H1 (cell line): ENCODE measurements around the gene HS3ST6. TPM values are rescaled to one million over a fixed set of nuclear protein-coding genes. Genes with fewer than 3 reads are reported as not detected.

Experiments used
- CTCF ChIA-PET: fragments of 300-600 bp; sonication (Branson Sonifier 250); formaldehyde crosslinking; loops from one replicate; lab custom pipeline; 2021; ENCODE audit not compliant: partially characterized antibody; lab: Charles Lee
- POLR2A ChIA-PET: fragments of 300-600 bp; sonication (Branson Sonifier 250); formaldehyde crosslinking; loops from one replicate; lab custom pipeline; 2021; ENCODE audit warnings: inconsistent platforms; ENCODE audit not compliant: partially characterized antibody; lab: Charles Lee
- DNase-seq, 2 experiments: peaks; one replicate each; pipeline versions ENCODE4 v3.0.0 to v3.0.0-alpha.2; 2010 to 2022; ENCODE audit warnings: low spot score in 2 of 2, low read depth in 1 of 2, mixed read lengths in 1 of 2
- FAIRE-seq: peaks from 2 replicates; lab custom pipeline; 2011; peaks lifted over from hg19 to GRCh38; lab: Jason Lieb, UNC
- H2AFZ ChIP-seq: 2 replicates; pipeline ENCODE4 v1.8.1; 2012; ENCODE audit warnings: low read length, inconsistent platforms
- H2AK5ac ChIP-seq: 2 replicates; pipeline ENCODE4 v1.6.1; 2013; ENCODE audit warnings: low read depth, low read length
- H2BK120ac ChIP-seq: replicated peaks from 2 replicates; pipeline ENCODE3; 2013; ENCODE audit warnings: low read depth, low read length, inconsistent platforms
- H2BK12ac ChIP-seq: 2 replicates; pipeline ENCODE4 v1.6.1; 2013; ENCODE audit warnings: low read depth, low read length
- H2BK15ac ChIP-seq: 2 replicates; pipeline ENCODE4 v1.6.1; 2013; ENCODE audit warnings: low read length
- H2BK20ac ChIP-seq: 2 replicates; pipeline ENCODE4 v1.6.1; 2013; ENCODE audit warnings: low read length
- H2BK5ac ChIP-seq: 2 replicates; pipeline ENCODE4 v1.6.1; 2013; ENCODE audit warnings: low read depth, low read length
- H3K14ac ChIP-seq: 2 replicates; pipeline ENCODE4 v1.6.1; 2013; ENCODE audit warnings: inconsistent platforms; ENCODE audit not compliant: insufficient read length
- H3K18ac ChIP-seq: 2 replicates; pipeline ENCODE4 v1.6.1; 2013; ENCODE audit warnings: low read length; ENCODE audit errors: extremely low read depth
- H3K23ac ChIP-seq: 2 replicates; pipeline ENCODE4 v1.6.1; 2013; ENCODE audit warnings: inconsistent platforms; ENCODE audit not compliant: insufficient read length
- H3K23me2 ChIP-seq: 2 replicates; pipeline ENCODE4 v1.6.1; 2013; ENCODE audit warnings: low read depth, low read length
- H3K27ac ChIP-seq: 2 replicates; pipeline ENCODE4 v1.6.1; 2011; ENCODE audit warnings: low read depth, low read length, inconsistent platforms
- H3K27me3 ChIP-seq, 4 experiments: replicated peaks in 1 of 4; 1 replicate in 1 of 4; 2 replicates in 3 of 4; pipeline versions ENCODE4 v1.6.1 to v1.8.1; 2011 to 2013; ENCODE audit warnings: low read length in 3 of 4, mild to moderate bottlenecking in 3 of 4, inconsistent platforms in 2 of 4, mixed read lengths in 2 of 4, moderate library complexity in 1 of 4; ENCODE audit not compliant: control insufficient read depth in 3 of 4, insufficient read depth in 3 of 4; ENCODE audit errors: extremely low read depth in 1 of 4
- H3K36me3 ChIP-seq, 4 experiments: 2 replicates each; pipeline versions ENCODE4 v1.6.1 to v1.8.1; 2011 to 2013; ENCODE audit warnings: mild to moderate bottlenecking in 4 of 4, low read length in 3 of 4, moderate library complexity in 2 of 4, control low read depth in 1 of 4, inconsistent platforms in 1 of 4; ENCODE audit not compliant: insufficient read depth in 4 of 4, control insufficient read depth in 2 of 4
- H3K4ac ChIP-seq: replicated peaks from 2 replicates; pipeline ENCODE3; 2013; ENCODE audit warnings: low read length, low read depth, mixed read lengths, inconsistent platforms; ENCODE audit not compliant: insufficient read length
- H3K4me1 ChIP-seq, 4 experiments: replicated peaks in 1 of 4; 1 replicate in 1 of 4; 2 replicates in 3 of 4; pipeline versions ENCODE4 v1.6.1 to v1.8.1; 2011 to 2013; ENCODE audit warnings: low read length in 3 of 4, inconsistent platforms in 2 of 4, mixed read lengths in 1 of 4; ENCODE audit not compliant: insufficient read depth in 4 of 4, control insufficient read depth in 3 of 4
- H3K4me2 ChIP-seq, 2 experiments: 2 replicates each; pipeline versions ENCODE4 v1.6.1 to v1.8.1; 2011 to 2013; ENCODE audit warnings: low read depth in 2 of 2, low read length in 2 of 2, control low read depth in 1 of 2, inconsistent platforms in 1 of 2, mild to moderate bottlenecking in 1 of 2; ENCODE audit not compliant: insufficient read depth in 1 of 2
- H3K4me3 ChIP-seq, 4 experiments: fragments of 200-600, 300-600 bp in 1 of 4; sonication (generic), shearing (Covaris generic), sonication (Bioruptor Twin) in 1 of 4; 2 replicates each; pipeline versions ENCODE4 v1.5.1 to v1.8.1; 2011 to 2016; ENCODE audit warnings: low read length in 4 of 4, low read depth in 3 of 4, control low read depth in 2 of 4, inconsistent platforms in 2 of 4, mild to moderate bottlenecking in 2 of 4, mixed read lengths in 1 of 4, moderate library complexity in 1 of 4; ENCODE audit not compliant: insufficient read depth in 2 of 4; ENCODE audit errors: extremely low read depth in 1 of 4
- H3K56ac ChIP-seq: replicated peaks from 2 replicates; pipeline ENCODE3; 2013; ENCODE audit warnings: low read depth, mild to moderate bottlenecking, mixed read lengths, low read length, inconsistent platforms; ENCODE audit not compliant: insufficient read length
- H3K79me1 ChIP-seq: 2 replicates; pipeline ENCODE4 v1.6.1; 2013; ENCODE audit warnings: low read depth, low read length, control low read depth
- H3K79me2 ChIP-seq, 2 experiments: 2 replicates each; pipeline versions ENCODE4 v1.6.1 to v1.8.1; 2012 to 2013; ENCODE audit warnings: low read length in 2 of 2, mild to moderate bottlenecking in 2 of 2, inconsistent platforms in 1 of 2; ENCODE audit not compliant: insufficient read depth in 2 of 2, control insufficient read depth in 1 of 2
- H3K9ac ChIP-seq, 4 experiments: replicated peaks in 1 of 4; 1 replicate in 1 of 4; 2 replicates in 3 of 4; pipeline versions ENCODE4 v1.6.1 to v1.8.1; 2011 to 2013; ENCODE audit warnings: low read depth in 3 of 4, low read length in 3 of 4, control low read depth in 2 of 4, mild to moderate bottlenecking in 2 of 4, moderate library complexity in 2 of 4, inconsistent platforms in 1 of 4; ENCODE audit errors: extremely low read depth in 1 of 4
- H3K9me3 ChIP-seq, 2 experiments: 2 replicates each; pipeline versions ENCODE4 v1.6.1 to v1.8.1; 2012 to 2013; ENCODE audit warnings: mild to moderate bottlenecking in 2 of 2, moderate library complexity in 2 of 2, control low read depth in 1 of 2, inconsistent platforms in 1 of 2, low read depth in 1 of 2, low read length in 1 of 2, mixed read lengths in 1 of 2; ENCODE audit not compliant: insufficient read depth in 2 of 2
- H4K20me1 ChIP-seq, 2 experiments: replicated peaks in 1 of 2; 2 replicates each; pipeline versions ENCODE3 to v1.8.1; 2011 to 2013; ENCODE audit warnings: inconsistent platforms in 2 of 2, low read length in 2 of 2, mild to moderate bottlenecking in 1 of 2; ENCODE audit not compliant: insufficient read depth in 2 of 2, control insufficient read depth in 1 of 2
- H4K5ac ChIP-seq: 2 replicates; pipeline ENCODE4 v1.6.1; 2013; ENCODE audit warnings: low read length, low read depth, mixed read lengths, inconsistent platforms; ENCODE audit not compliant: insufficient read length
- H4K8ac ChIP-seq: 2 replicates; pipeline ENCODE4 v1.8.0; 2013; ENCODE audit warnings: mild to moderate bottlenecking, moderate library complexity, low read length, inconsistent platforms; ENCODE audit not compliant: insufficient read depth; ENCODE audit errors: extremely low read depth
- H4K91ac ChIP-seq: replicated peaks from 2 replicates; pipeline ENCODE3; 2013; ENCODE audit warnings: low read length, mixed read lengths, inconsistent platforms; ENCODE audit not compliant: insufficient read length
- TEAD4 ChIP-seq: IDR thresholded peaks from 2 replicates; pipeline ENCODE4 v1.6.1; 2012; ENCODE audit warnings: low read depth, low read length, inconsistent platforms, mixed read lengths
- whole genome bisulfite sequencing, 2 experiments: shearing (Covaris generic) in 1 of 2; methylation state at CpG; one replicate each; pipeline versions ENCODE4 v1.1.6 to v1.1.7; 2013 to 2015; ENCODE audit warnings: low lambda C conversion rate in 2 of 2, mixed read lengths in 2 of 2, inconsistent platforms in 1 of 2, low coverage in 1 of 2, missing lambda C conversion rate in 1 of 2; ENCODE audit not compliant: insufficient replicate concordance in 2 of 2, insufficient coverage in 1 of 2, insufficient read length in 1 of 2; ENCODE audit errors: extremely low coverage in 1 of 2, missing lambda C conversion rate in 1 of 2; 5-methylcytosine and 5-hydroxymethylcytosine counted together
- polyA plus RNA-seq, 7 experiments: library from polyadenylated mRNA; depleted of rRNA in 3 of 7; stranded (reverse) in 5 of 7; unstranded in 2 of 7; fragments of >200 nt in 5 of 7; fragments of 200-250 nt in 2 of 7; gene quantifications; 1 replicate in 5 of 7; 2 replicates in 1 of 7; 4 replicates in 1 of 7; pipeline versions ENCODE4 v1.2.1 to v1.2.3, GENCODE V29; 2011 to 2013; ENCODE audit warnings: missing spikeins in 2 of 7, mixed read lengths in 2 of 7
- total RNA-seq: library from RNA; stranded (reverse); fragmentation: NEBNext Ultra II Directional; extraction: Animal tissue kit (Norgen Biotek cat#: 25700); gene quantifications from 2 replicates; pipeline ENCODE4 v1.2.1, GENCODE V29; 2021

The HS3ST6 gene
- total and polyA plus RNA-seq, 2 of the 8 experiments (the other 6 are each of a cell fraction or from before 2014, with no cell fraction given): 0.36 to 0.39 TPM

DNA sequence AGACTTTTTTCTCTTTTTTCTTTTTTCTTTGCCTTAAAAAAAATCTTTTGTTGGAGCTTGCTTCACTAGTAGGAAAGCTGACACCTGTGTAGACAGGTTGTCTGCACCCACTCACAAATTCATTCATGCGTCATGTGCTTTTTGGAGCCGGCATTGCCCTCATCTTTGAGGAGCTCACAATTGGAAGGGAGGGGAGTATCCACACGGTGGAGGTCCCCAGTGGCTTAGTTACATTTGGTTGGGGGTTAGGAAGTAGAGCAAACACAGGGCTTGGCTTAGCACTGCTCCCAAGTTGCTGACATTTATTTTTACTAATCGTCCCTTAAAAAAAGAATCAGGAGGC is 27.5 kb downstream of the HS3ST6 start:
- Histone ChIP-seq H4K5ac (no peak overlapping the region), H2BK20ac (no peak overlapping the region), H4K91ac (no peak overlapping the region), H2BK120ac (no peak overlapping the region), H3K4me1 (no peaks in the 10 kb centered on the region), H4K8ac (no peak overlapping the region), H2BK12ac (no peak overlapping the region), H3K79me1 (no peaks in the 10 kb centered on the region), H3K27me3 (0 out of 7 replicates have a peak, but pooled peaks cover 0 to 3% (median 0%) of the 10 kb centered on the region in 4 experiments), H2BK15ac (no peak overlapping the region), H3K56ac (no peak overlapping the region), H3K4me2 (no peak overlapping the region), H3K9ac (no peak overlapping the region), H3K9me3 (no peaks in the 10 kb centered on the region), H3K79me2 (no peaks in the 10 kb centered on the region), H2BK5ac (no peak overlapping the region), H3K36me3 (no peaks in the 10 kb centered on the region), H3K23me2 (no peaks in the 10 kb centered on the region), H3K18ac (no peak overlapping the region), H4K20me1 (no peaks in the 10 kb centered on the region), H3K23ac (no peak overlapping the region), H2AFZ (no peak overlapping the region), H3K4ac (no peak overlapping the region), H3K14ac (no peak overlapping the region), H3K27ac (no peak overlapping the region), H2AK5ac (no peak overlapping the region), H3K4me3 (no peak overlapping the region)
- POLR2A ChIA-PET: interaction anchor here (1.2 kb wide), 1 partner anchor 18 kb away, joined by 3 read pairs; the partner anchor contains the start of gene MEIOB
- FAIRE-seq: no peak
- 74% methylated on average over 4 of the region's 4 CpGs; no CpG with 5 or more reads in 1 of the 2 experiments for WGBS, 2 experiments
- CTCF ChIA-PET: interaction anchor here (1.1 to 1.5 kb wide), 2 partner anchors 10 to 38 kb away, joined by 3 to 6 read pairs; no protein-coding TSS in a partner anchor
- DNase-seq: no peak
- no peak for TF ChIP-seq TEAD4
